HCT116 (cell line): Measurements from ENCODE around the gene ACOXL. TPM values are rescaled to one million over a fixed set of nuclear protein-coding genes. Genes with fewer than 3 reads are reported as not detected.

Experiments
- ATAC-seq: fragments of 200-7000 bp; cut with Tn5 transposase; 2 replicates; pipeline ENCODE4 v1.9.1; 2020; ENCODE audit warnings: mild to moderate bottlenecking, moderate library complexity
- BruUV-seq: library from RNA; stranded (reverse); fragments of 400-500 nt; replicated peaks from 2 replicates; lab custom pipeline; 2021; lab: Mats Ljungman, UMichigan
- CTCF ChIA-PET: fragments of 300-600 bp; sonication (Branson Sonifier 250); formaldehyde crosslinking; loops from one replicate; lab custom pipeline; 2021; ENCODE audit warnings: antibody characterized with exemption; lab: Charles Lee
- POLR2A ChIA-PET: fragments of 300-600, 350-600 bp; sonication (Branson Sonifier 250); formaldehyde crosslinking; loops from one replicate; lab custom pipeline; 2021; ENCODE audit warnings: antibody characterized with exemption; lab: Charles Lee
- RAD21 ChIA-PET, 2 experiments: fragments of 300-600 bp; sonication (Branson Sonifier 250); formaldehyde crosslinking; loops; one replicate each; lab custom pipeline; 2023; ENCODE audit warnings: low total read pairs in 2 of 2; ENCODE audit not compliant: uncharacterized antibody in 2 of 2, unreplicated experiment in 2 of 2, low non-redundant PET in 1 of 2; lab: Charles Lee
- DNase-seq: peaks from one replicate; pipeline ENCODE4 v3.0.0-alpha.2; 2010; ENCODE audit warnings: low read depth, low spot score
- H2AFZ ChIP-seq: fragments of 200-600 bp; shearing (Covaris generic), sonication (generic); 2 replicates; pipeline ENCODE4 v1.6.1; 2017; ENCODE audit warnings: low read depth, mixed run types, mixed read lengths, antibody characterized with exemption, low read length; ENCODE audit not compliant: poor library complexity, severe bottlenecking
- H3K27ac ChIP-seq: 2 replicates; pipeline ENCODE4 v1.5.1; 2012; ENCODE audit warnings: low read depth, low read length
- H3K27me3 ChIP-seq: fragments of 200-600 bp; sonication (generic); 2 replicates; pipeline ENCODE4 v1.6.1; 2016; ENCODE audit warnings: mixed run types, low read length, mixed read lengths; ENCODE audit not compliant: insufficient read depth
- H3K36me3 ChIP-seq, 2 experiments: fragments of 200-500 bp in 1 of 2; fragments of 200-600 bp in 1 of 2; sonication (Bioruptor generic) in 1 of 2; sonication (generic) in 1 of 2; 2 replicates each; pipeline versions ENCODE4 v1.5.1 to v1.6.1; 2014 to 2016; ENCODE audit warnings: low read length in 2 of 2, inconsistent platforms in 1 of 2, mixed read lengths in 1 of 2, mixed run types in 1 of 2; ENCODE audit not compliant: insufficient read depth in 2 of 2, control insufficient read depth in 1 of 2
- H3K4me1 ChIP-seq, 2 experiments: fragments of 200-600 bp in 1 of 2; sonication (generic) in 1 of 2; 2 replicates each; pipeline versions ENCODE4 v1.5.1 to v1.6.1; 2012 to 2017; ENCODE audit warnings: low read length in 2 of 2, inconsistent platforms in 1 of 2, mild to moderate bottlenecking in 1 of 2, mixed read lengths in 1 of 2, mixed run types in 1 of 2, moderate library complexity in 1 of 2; ENCODE audit not compliant: insufficient read depth in 2 of 2, control insufficient read depth in 1 of 2
- H3K4me2 ChIP-seq: fragments of 200-600 bp; sonication (generic); 2 replicates; pipeline ENCODE4 v1.6.1; 2017; ENCODE audit warnings: mixed run types, low read length, mixed read lengths
- H3K4me3 ChIP-seq, 2 experiments: fragments of 200-600 bp in 1 of 2; sonication (generic) in 1 of 2; replicated peaks in 1 of 2; 2 replicates each; pipeline ENCODE4 v1.5.1; 2011 to 2016; ENCODE audit warnings: low read length in 2 of 2, control low read depth in 1 of 2, low read depth in 1 of 2, mild to moderate bottlenecking in 1 of 2, mixed read lengths in 1 of 2, mixed run types in 1 of 2
- H3K79me2 ChIP-seq: fragments of 200-600 bp; sonication (generic); 2 replicates; pipeline ENCODE4 v1.6.1; 2017; ENCODE audit warnings: mild to moderate bottlenecking, mixed run types, low read length, moderate library complexity, mixed read lengths; ENCODE audit not compliant: insufficient read depth
- H3K9ac ChIP-seq: fragments of 200-600 bp; sonication (generic); 2 replicates; pipeline ENCODE4 v1.6.1; 2016; ENCODE audit warnings: low read length, mixed read lengths
- H3K9me2 ChIP-seq: fragments of 200-600 bp; sonication (generic), shearing (Covaris generic); 2 replicates; pipeline ENCODE4 v1.6.1; 2017; ENCODE audit warnings: mixed run types, mild to moderate bottlenecking, moderate library complexity; ENCODE audit not compliant: insufficient read depth
- H3K9me3 ChIP-seq, 2 experiments: fragments of 200-500 bp in 1 of 2; fragments of 200-600 bp in 1 of 2; sonication (Bioruptor generic) in 1 of 2; sonication (generic) in 1 of 2; 2 replicates each; pipeline ENCODE4 v1.6.1; 2014 to 2017; ENCODE audit warnings: low read length in 2 of 2, mixed read lengths in 2 of 2, inconsistent platforms in 1 of 2, low read depth in 1 of 2, mild to moderate bottlenecking in 1 of 2, mixed run types in 1 of 2, moderate library complexity in 1 of 2; ENCODE audit not compliant: control insufficient read depth in 1 of 2, insufficient read depth in 1 of 2
- H4K20me1 ChIP-seq: fragments of 200-600 bp; sonication (generic), shearing (Covaris generic); 2 replicates; pipeline ENCODE4 v1.6.1; 2017; ENCODE audit warnings: mixed run types, mild to moderate bottlenecking, moderate library complexity; ENCODE audit not compliant: insufficient read depth
- CBX3 ChIP-seq: IDR thresholded peaks from 2 replicates; pipeline ENCODE4 v1.6.1; 2012; ENCODE audit warnings: low read depth
- EGR1 ChIP-seq: IDR thresholded peaks from 2 replicates; pipeline ENCODE4 v1.6.1; 2012; ENCODE audit warnings: low read depth
- ELF1 ChIP-seq: IDR thresholded peaks from 2 replicates; pipeline ENCODE4 v1.6.1; 2012; ENCODE audit warnings: low read depth, borderline replicate concordance
- EZH2 ChIP-seq: fragments of 200-600 bp; sonication (generic); IDR thresholded peaks from 2 replicates; pipeline ENCODE4 v1.6.1; 2017; ENCODE audit warnings: antibody characterized with exemption, mixed run types
- FOSL1 ChIP-seq: IDR thresholded peaks from 2 replicates; pipeline ENCODE4 v1.6.1; 2012; ENCODE audit warnings: low read depth
- JUND ChIP-seq: IDR thresholded peaks from 2 replicates; pipeline ENCODE4 v1.6.1; 2012
- POLR2A ChIP-seq: IDR thresholded peaks from 2 replicates; pipeline ENCODE4 v1.7.0; 2011; ENCODE audit warnings: borderline replicate concordance; ENCODE audit not compliant: insufficient read depth, insufficient read length; ENCODE audit errors: extremely low read depth
- POLR2AphosphoS5 ChIP-seq: IDR thresholded peaks from 2 replicates; pipeline ENCODE4 v1.6.1; 2011; ENCODE audit warnings: mild to moderate bottlenecking, low read depth, low read length, moderate library complexity
- RAD21 ChIP-seq: IDR thresholded peaks from 2 replicates; pipeline ENCODE4 v1.6.1; 2012; ENCODE audit warnings: low read depth, mild to moderate bottlenecking
- SIN3A ChIP-seq: IDR thresholded peaks from 2 replicates; pipeline ENCODE4 v1.6.1; 2012; ENCODE audit warnings: low read depth
- SP1 ChIP-seq: IDR thresholded peaks from 2 replicates; pipeline ENCODE4 v1.6.1; 2012; ENCODE audit warnings: low read depth
- TCF7L2 ChIP-seq: IDR thresholded peaks from 2 replicates; pipeline ENCODE4 v1.7.0; 2011; ENCODE audit warnings: borderline replicate concordance, inconsistent platforms; ENCODE audit not compliant: insufficient read depth, insufficient read length; ENCODE audit errors: extremely low read depth
- YY1 ChIP-seq: IDR thresholded peaks from 2 replicates; pipeline ENCODE4 v1.6.1; 2011; ENCODE audit warnings: low read length, low read depth, moderate library complexity, mild to moderate bottlenecking; ENCODE audit not compliant: insufficient replicate concordance; ENCODE audit errors: extremely low read depth
- ZFX ChIP-seq: fragments of 450-650 bp; IDR thresholded peaks from 2 replicates; pipeline ENCODE4 v1.6.1; 2017
- ZNF274 ChIP-seq: fragments of 200-500 bp; sonication (Bioruptor generic); IDR thresholded peaks from 2 replicates; pipeline ENCODE4 v1.6.1; 2014; ENCODE audit warnings: mild to moderate bottlenecking, low read depth, low read length, inconsistent platforms
- intact Hi-C: fragments of 100-400 bp; cut with micrococcal nuclease; formaldehyde crosslinking; loops from 2 replicates; pipeline ENCODE4 v1.10.0; 2022
- total RNA-seq: library from RNA; stranded (reverse); gene quantifications from one replicate; pipeline ENCODE4 v1.2.1, GENCODE V29; 2021; ENCODE audit not compliant: unreplicated experiment
- TF ChIP-seq, protein P1 (sequence below): IDR thresholded peaks from 2 replicates; pipeline ENCODE4 v1.6.1; 2012
- TF ChIP-seq, protein P2 (sequence below), 3 experiments: fragments of 200-600 bp in 1 of 3; sonication (generic) in 1 of 3; IDR thresholded peaks in 2 of 3; conservative IDR thresholded peaks in 1 of 3; 2 replicates each; pipeline ENCODE4 v1.5.1; 2012 to 2017; ENCODE audit warnings: low read depth in 2 of 3, low read length in 2 of 3, antibody characterized with exemption in 1 of 3, borderline replicate concordance in 1 of 3, control low read depth in 1 of 3, mild to moderate bottlenecking in 1 of 3, mixed read lengths in 1 of 3, mixed run types in 1 of 3, moderate library complexity in 1 of 3; ENCODE audit not compliant: insufficient read depth in 1 of 3
- TF ChIP-seq, protein P3 (sequence below): IDR thresholded peaks from 2 replicates; pipeline ENCODE4 v1.6.1; 2012
- TF ChIP-seq, protein P4 (sequence below): IDR thresholded peaks from 2 replicates; pipeline ENCODE4 v1.6.1; 2012; ENCODE audit warnings: low read depth

ACOXL gene
- total RNA-seq, 1 experiment from 2014 or later: 5.5 TPM

DNA sequence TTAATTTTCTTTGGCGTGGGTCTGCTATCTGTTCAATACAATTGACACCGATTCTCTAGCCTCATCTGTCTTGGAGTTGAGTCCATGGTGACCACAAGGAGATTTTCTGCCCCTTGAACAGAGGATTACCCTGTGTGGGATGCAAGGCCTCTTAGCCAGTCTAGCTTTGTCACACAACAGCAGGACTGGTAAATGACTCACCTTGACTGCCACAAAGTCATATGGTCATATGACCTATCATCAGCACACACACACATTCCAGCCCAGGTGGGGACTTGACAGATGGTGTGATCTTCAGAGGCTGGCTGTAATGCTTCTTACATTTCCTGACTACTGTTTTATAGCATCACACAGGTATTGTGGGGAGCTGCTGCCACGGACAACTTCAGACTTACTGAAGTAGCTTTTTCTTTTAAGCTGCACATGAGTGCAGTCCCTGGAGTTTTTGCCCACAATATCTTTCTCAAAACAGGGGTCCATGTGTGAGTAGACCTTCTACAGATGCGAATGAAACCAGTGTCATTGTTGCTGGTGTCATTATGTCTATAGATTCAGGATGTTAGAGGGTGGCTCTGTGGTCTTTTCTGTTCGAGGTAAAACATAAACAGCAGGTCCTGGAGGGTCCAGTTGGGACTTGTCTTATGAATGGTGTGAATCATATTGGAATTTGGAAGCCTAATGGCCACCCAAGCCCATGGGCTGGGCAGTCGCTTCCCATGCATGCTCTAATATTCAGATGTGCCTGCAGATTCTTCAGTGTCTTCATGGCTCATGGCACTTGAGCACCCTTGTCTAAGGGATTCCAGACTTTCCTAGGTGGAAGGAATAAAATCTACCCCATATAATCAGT is 18.6 kb upstream of the ACOXL start:
- CTCF ChIA-PET: interaction anchor here (1.0 kb wide), 1 partner anchor 42 kb away, joined by 3 read pairs; no protein-coding TSS in a partner anchor
- peak overlapping the region; percentile 37; the same call in 1 of the 2 replicates for H3K4me2 ChIP-seq
- H3K27ac ChIP-seq: no peak overlapping the region
- TF ChIP-seq, protein P1, sequence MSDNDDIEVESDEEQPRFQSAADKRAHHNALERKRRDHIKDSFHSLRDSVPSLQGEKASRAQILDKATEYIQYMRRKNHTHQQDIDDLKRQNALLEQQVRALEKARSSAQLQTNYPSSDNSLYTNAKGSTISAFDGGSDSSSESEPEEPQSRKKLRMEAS: peak; percentile 36; the same call in 1 of the 2 replicates
- TF ChIP-seq, protein P2, sequence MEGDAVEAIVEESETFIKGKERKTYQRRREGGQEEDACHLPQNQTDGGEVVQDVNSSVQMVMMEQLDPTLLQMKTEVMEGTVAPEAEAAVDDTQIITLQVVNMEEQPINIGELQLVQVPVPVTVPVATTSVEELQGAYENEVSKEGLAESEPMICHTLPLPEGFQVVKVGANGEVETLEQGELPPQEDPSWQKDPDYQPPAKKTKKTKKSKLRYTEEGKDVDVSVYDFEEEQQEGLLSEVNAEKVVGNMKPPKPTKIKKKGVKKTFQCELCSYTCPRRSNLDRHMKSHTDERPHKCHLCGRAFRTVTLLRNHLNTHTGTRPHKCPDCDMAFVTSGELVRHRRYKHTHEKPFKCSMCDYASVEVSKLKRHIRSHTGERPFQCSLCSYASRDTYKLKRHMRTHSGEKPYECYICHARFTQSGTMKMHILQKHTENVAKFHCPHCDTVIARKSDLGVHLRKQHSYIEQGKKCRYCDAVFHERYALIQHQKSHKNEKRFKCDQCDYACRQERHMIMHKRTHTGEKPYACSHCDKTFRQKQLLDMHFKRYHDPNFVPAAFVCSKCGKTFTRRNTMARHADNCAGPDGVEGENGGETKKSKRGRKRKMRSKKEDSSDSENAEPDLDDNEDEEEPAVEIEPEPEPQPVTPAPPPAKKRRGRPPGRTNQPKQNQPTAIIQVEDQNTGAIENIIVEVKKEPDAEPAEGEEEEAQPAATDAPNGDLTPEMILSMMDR (IDR thresholded peaks at IDR 0.05 in 2 of 3, conservative IDR thresholded peaks at IDR 0.05 in 1 of 3; ENCODE audit: borderline replicate concordance in 1 of 3, insufficient read depth in 1 of 3, low read depth in 2 of 3, low read length in 2 of 3): no peak
- TF ChIP-seq SIN3A (no peak), YY1 (no peak), SP1 (0 out of 2 replicates have a peak, but pooled peaks have one; percentile 18), TCF7L2 (no peak), FOSL1 (peak; percentile 51), EZH2 (no peak), POLR2A (no peak), ELF1 (no peak), JUND (peak; percentile 41), POLR2AphosphoS5 (no peak), RAD21 (no peak), ZNF274 (no peak), ZFX (no peak), CBX3 (peak; percentile 26; the same call in 1 of the 2 replicates), EGR1 (no peak)
- TF ChIP-seq, protein P3, sequence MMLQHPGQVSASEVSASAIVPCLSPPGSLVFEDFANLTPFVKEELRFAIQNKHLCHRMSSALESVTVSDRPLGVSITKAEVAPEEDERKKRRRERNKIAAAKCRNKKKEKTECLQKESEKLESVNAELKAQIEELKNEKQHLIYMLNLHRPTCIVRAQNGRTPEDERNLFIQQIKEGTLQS: no peak
- TF ChIP-seq, protein P4, sequence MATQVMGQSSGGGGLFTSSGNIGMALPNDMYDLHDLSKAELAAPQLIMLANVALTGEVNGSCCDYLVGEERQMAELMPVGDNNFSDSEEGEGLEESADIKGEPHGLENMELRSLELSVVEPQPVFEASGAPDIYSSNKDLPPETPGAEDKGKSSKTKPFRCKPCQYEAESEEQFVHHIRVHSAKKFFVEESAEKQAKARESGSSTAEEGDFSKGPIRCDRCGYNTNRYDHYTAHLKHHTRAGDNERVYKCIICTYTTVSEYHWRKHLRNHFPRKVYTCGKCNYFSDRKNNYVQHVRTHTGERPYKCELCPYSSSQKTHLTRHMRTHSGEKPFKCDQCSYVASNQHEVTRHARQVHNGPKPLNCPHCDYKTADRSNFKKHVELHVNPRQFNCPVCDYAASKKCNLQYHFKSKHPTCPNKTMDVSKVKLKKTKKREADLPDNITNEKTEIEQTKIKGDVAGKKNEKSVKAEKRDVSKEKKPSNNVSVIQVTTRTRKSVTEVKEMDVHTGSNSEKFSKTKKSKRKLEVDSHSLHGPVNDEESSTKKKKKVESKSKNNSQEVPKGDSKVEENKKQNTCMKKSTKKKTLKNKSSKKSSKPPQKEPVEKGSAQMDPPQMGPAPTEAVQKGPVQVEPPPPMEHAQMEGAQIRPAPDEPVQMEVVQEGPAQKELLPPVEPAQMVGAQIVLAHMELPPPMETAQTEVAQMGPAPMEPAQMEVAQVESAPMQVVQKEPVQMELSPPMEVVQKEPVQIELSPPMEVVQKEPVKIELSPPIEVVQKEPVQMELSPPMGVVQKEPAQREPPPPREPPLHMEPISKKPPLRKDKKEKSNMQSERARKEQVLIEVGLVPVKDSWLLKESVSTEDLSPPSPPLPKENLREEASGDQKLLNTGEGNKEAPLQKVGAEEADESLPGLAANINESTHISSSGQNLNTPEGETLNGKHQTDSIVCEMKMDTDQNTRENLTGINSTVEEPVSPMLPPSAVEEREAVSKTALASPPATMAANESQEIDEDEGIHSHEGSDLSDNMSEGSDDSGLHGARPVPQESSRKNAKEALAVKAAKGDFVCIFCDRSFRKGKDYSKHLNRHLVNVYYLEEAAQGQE: no peak
- TF ChIP-seq, all 23 proteins: peak for 5
- intact Hi-C loops: no loop called here
- no peak for DNase-seq
- peak; percentile 74 for ATAC-seq
- Histone ChIP-seq H2AFZ (no peak overlapping the region), H3K79me2 (no peaks in the 10 kb centered on the region), H3K9me2 (no peaks in the 10 kb centered on the region), H3K9ac (no peak overlapping the region), H4K20me1 (no peaks in the 10 kb centered on the region), H3K27me3 (no peaks in the 10 kb centered on the region; the same call in 1 of the 2 replicates), H3K9me3 (no peaks in the 10 kb centered on the region), H3K36me3 (no peaks in the 10 kb centered on the region), H3K4me3 (no peak overlapping the region), H3K4me1 (peaks cover 0 to 8% of the 10 kb centered on the region in 2 experiments; a peak in 2 of 4 replicates)
- ChIA-PET POLR2A (no interaction called here), RAD21 (no interaction called here)
- BruUV-seq: no TSS peak
